Measurements from ENCODE around the gene PMCH. TPM values are rescaled to one million over a fixed set of nuclear protein-coding genes. Genes with fewer than 3 reads are reported as not detected.
"Not testable (repeated sequence)": the region's sequence is repeated elsewhere in the genome, so short reads cannot be mapped to it uniquely, and the experiment has no call there.

Gene PMCH
- total and polyA plus RNA-seq, 7 donors, result 0.26 TPM; not detected in 6

- intact Hi-C loops (cut with DNase I), result no loop called here
- WGBS, 2 donors, result 90 to 92% methylated on average over 1 of the region's 1 CpG
- Histone ChIP-seq H3K27ac (no peak overlapping the region), H3K36me3 (no peaks in the 10 kb centered on the region), H3K4me3 (no peak overlapping the region), H3K4me1 (no peaks in the 10 kb centered on the region), H3K9me3 (no peaks in the 10 kb centered on the region), H3K27me3 (no peaks in the 10 kb centered on the region)
- TF ChIP-seq EP300 (IDR thresholded peaks at IDR 0.05), result no peak
- TF ChIP-seq POLR2AphosphoS5 (IDR thresholded peaks at IDR 0.05), result no peak
- TF ChIP-seq POLR2A (IDR thresholded peaks at IDR 0.05), result no peak
- TF ChIP-seq CTCF (IDR thresholded peaks at IDR 0.05), result no peak
- no peak for DNase-seq
Observed at GRCh38 chr12:102163383-102163782, 34.2 kb downstream of the PMCH start.

GRCh38 chr12:102155206-102155605, 42.4 kb downstream of the PMCH start:
- H3K4me1 ChIP-seq; H3K4me3 ChIP-seq; H3K36me3 ChIP-seq; H3K27me3 ChIP-seq; DNase-seq; H3K9me3 ChIP-seq; H3K27ac ChIP-seq; intact Hi-C loops (cut with DNase I): not testable (repeated sequence)
- 97 to 99% methylated on average over 3 of the region's 3 CpGs for WGBS, 2 donors

- H3K9me3 ChIP-seq; H3K4me3 ChIP-seq; DNase-seq; H3K27me3 ChIP-seq; H3K4me1 ChIP-seq; intact Hi-C loops (cut with DNase I); H3K36me3 ChIP-seq; H3K27ac ChIP-seq: not testable (repeated sequence)
- 86 to 97% methylated on average over 4 of the region's 4 CpGs for WGBS, 2 donors
Observed at GRCh38 chr12:102147062-102147587, 50.5 kb downstream of the PMCH start.

Small RNA genes lying within 50 kb of the gene (small RNA-seq; reads per million reads assigned to genes)
- gene RN7SL793P, result 0 reads per million in 3 donors

Other genes with a start within 250 kb of the PMCH start
- gene WASHC3, start 135.8 kb downstream of the PMCH start, total RNA-seq, result 100 to 1,000 TPM in 1 of 4 donors, 10 to 100 TPM in 3; 90.0 to 115 (median 95.6) TPM
- 10 to 100 TPM; 45.0 to 52.0 (median 45.9) TPM for gene WASHC3, start 135.8 kb downstream of the PMCH start, polyA plus RNA-seq
- 10 to 100 TPM; 16.1 to 24.3 (median 18.6) TPM for gene NUP37, start 77.7 kb downstream of the PMCH start, total RNA-seq
- 10 to 100 TPM; 12.0 to 30.2 (median 22.2) TPM for gene NUP37, start 77.7 kb downstream of the PMCH start, polyA plus RNA-seq
- 1 to 10 TPM; 1.8 to 2.3 (median 1.9) TPM for gene PARPBP, start 77.7 kb downstream of the PMCH start, total RNA-seq
- gene PARPBP, start 77.7 kb downstream of the PMCH start, polyA plus RNA-seq, result 1 to 10 TPM; 1.2 to 7.9 (median 6.0) TPM